Posterior vena cava (tissue), 2 donors: Measurements from ENCODE around the gene SHISA6. TPM values are rescaled to one million over a fixed set of nuclear protein-coding genes. Genes with fewer than 3 reads are reported as not detected.

Experiments used
- DNase-seq: peaks from one replicate; pipeline ENCODE4 v3.0.0-alpha.2; 2020; ENCODE audit warnings: low spot score
- intact Hi-C, 2 donors: fragments of 100-400 bp; cut with DNase I; formaldehyde crosslinking; loops; one replicate each; pipeline versions ENCODE4 v1.14.1 to v1.14.2; 2022 to 2023
- total RNA-seq, 2 donors: library from RNA; stranded (reverse); fragmentation: NEBNext Ultra II Directional; extraction: Animal tissue kit (Norgen Biotek cat#: 25700); gene quantifications; one replicate each; pipeline ENCODE4 v1.2.1, GENCODE V29; 2021
- donor health status: DM: yes; HTN: yes; CAD: no.
- donor health status: DM: yes; HTN: yes; CAD: no.

Gene SHISA6
- total RNA-seq, 2 donors from 2014 or later, result 0.24 to 0.88 TPM

- intact Hi-C loops, result no loop called here
- no peak for DNase-seq
These were observed 89.8 kb downstream of the SHISA6 start for GRCh38 chr17:11330826-11331225.

- DNase-seq, result no peak
- intact Hi-C loops, result no loop called here
These were observed 90.8 kb downstream of the SHISA6 start for GRCh38 chr17:11331547-11332513.

- no peak for DNase-seq
- intact Hi-C loops, result no loop called here
These were observed 91.7 kb downstream of the SHISA6 start for GRCh38 chr17:11332706-11333105.

- intact Hi-C loops, result no loop called here
- DNase-seq, result no peak
These were observed 93.5 kb downstream of the SHISA6 start for GRCh38 chr17:11334493-11334892.

GRCh38 chr17:11336290-11336689, 95.3 kb downstream of the SHISA6 start:
- intact Hi-C loops, result no loop called here
- DNase-seq, result no peak

- intact Hi-C loops, result no loop called here
- no peak for DNase-seq
These were observed 99.8 kb downstream of the SHISA6 start for GRCh38 chr17:11340803-11341202.

- DNase-seq, result no peak
- intact Hi-C loops, result no loop called here
These were observed 101.1 kb downstream of the SHISA6 start for GRCh38 chr17:11342138-11342537.

- intact Hi-C loops, result no loop called here
- DNase-seq, result no peak
These were observed 108.1 kb downstream of the SHISA6 start for GRCh38 chr17:11349106-11349505.

GRCh38 chr17:11351479-11351878, 110.5 kb downstream of the SHISA6 start:
- intact Hi-C loops, result no loop called here
- DNase-seq, result no peak

GRCh38 chr17:11353601-11354000, 112.6 kb downstream of the SHISA6 start:
- no peak for DNase-seq
- intact Hi-C loops, result no loop called here

GRCh38 chr17:11356371-11356770, 115.4 kb downstream of the SHISA6 start:
- intact Hi-C loops, result no loop called here
- no peak for DNase-seq

- intact Hi-C loops, result no loop called here
- no peak for DNase-seq
These were observed 122.6 kb downstream of the SHISA6 start for GRCh38 chr17:11363565-11364117.

- intact Hi-C loops, result no loop called here
- no peak for DNase-seq
These were observed 125.3 kb downstream of the SHISA6 start for GRCh38 chr17:11366272-11366850.

- no peak for DNase-seq
- intact Hi-C loops, result no loop called here
These were observed 128.6 kb downstream of the SHISA6 start for GRCh38 chr17:11369575-11369974.

- intact Hi-C loops, result loop anchor here in 1 of 2 donors (10.0 kb wide), 1 partner anchor 532 kb away; no protein-coding TSS in a partner anchor
- DNase-seq, result no peak
These were observed 131.7 kb downstream of the SHISA6 start for GRCh38 chr17:11372692-11373091.

- intact Hi-C loops, result loop anchor here in 1 of 2 donors (10.0 kb wide), 1 partner anchor 526 kb away; no protein-coding TSS in a partner anchor
- no peak for DNase-seq
These were observed 137.5 kb downstream of the SHISA6 start for GRCh38 chr17:11378506-11378905.

- DNase-seq, result no peak
- intact Hi-C loops, result loop anchor here in 1 of 2 donors (10.0 kb wide), 1 partner anchor 776 kb away; no protein-coding TSS in a partner anchor
These were observed 139.7 kb downstream of the SHISA6 start for GRCh38 chr17:11380761-11381160.

- intact Hi-C loops, result loop anchor here in 1 of 2 donors (10.0 kb wide), 1 partner anchor 778 kb away; no protein-coding TSS in a partner anchor
- DNase-seq, result no peak
These were observed 142.1 kb downstream of the SHISA6 start for GRCh38 chr17:11383157-11383556.

GRCh38 chr17:11384131-11384530, 143.1 kb downstream of the SHISA6 start:
- no peak for DNase-seq
- intact Hi-C loops, result loop anchor here in 1 of 2 donors (10.0 kb wide), 1 partner anchor 779 kb away; no protein-coding TSS in a partner anchor

- intact Hi-C loops, result loop anchor here in 1 of 2 donors (10.0 kb wide), 1 partner anchor 783 kb away; no protein-coding TSS in a partner anchor
- DNase-seq, result no peak
These were observed 146.6 kb downstream of the SHISA6 start for GRCh38 chr17:11387610-11388009.
